CD14-positive monocyte (primary cell): Measurements from ENCODE around the gene PLXDC2. TPM values are rescaled to one million over a fixed set of nuclear protein-coding genes. Genes with fewer than 3 reads are reported as not detected.

Experiments used
- DNase-seq, 3 donors: peaks; one replicate each; pipeline ENCODE4 v3.0.0-alpha.2; 2011 to 2022
- H2AFZ ChIP-seq: 2 replicates; pipeline ENCODE4 v1.6.0; 2012; ENCODE audit warnings: mild to moderate bottlenecking, low read depth, low read length, inconsistent platforms; ENCODE audit not compliant: insufficient read depth, poor library complexity, severe bottlenecking
- H3K27ac ChIP-seq, 2 donors: 1 replicate in 1 of 2; 2 replicates in 1 of 2; pipeline ENCODE4 v1.5.1; 2012 to 2013; ENCODE audit warnings: low read length in 2 of 2, control low read depth in 1 of 2, inconsistent platforms in 1 of 2, low read depth in 1 of 2, mild to moderate bottlenecking in 1 of 2
- H3K27me3 ChIP-seq, 2 donors: one replicate each; pipeline versions ENCODE4 v1.6.0 to v1.6.1; 2011 to 2013; ENCODE audit warnings: low read length in 2 of 2; ENCODE audit not compliant: control insufficient read depth in 2 of 2, insufficient read depth in 2 of 2
- H3K36me3 ChIP-seq, 2 donors: replicated peaks in 1 of 2; 1 replicate in 1 of 2; 2 replicates in 1 of 2; pipeline versions ENCODE4 v1.5.1 to v1.6.1; 2012 to 2013; ENCODE audit warnings: low read length in 2 of 2, control low read depth in 1 of 2, inconsistent platforms in 1 of 2, mild to moderate bottlenecking in 1 of 2; ENCODE audit not compliant: insufficient read depth in 2 of 2, control insufficient read depth in 1 of 2
- H3K4me1 ChIP-seq, 2 donors: 1 replicate in 1 of 2; 2 replicates in 1 of 2; pipeline versions ENCODE4 v1.5.1 to v1.6.1; 2012 to 2013; ENCODE audit warnings: low read length in 2 of 2, control low read depth in 1 of 2, inconsistent platforms in 1 of 2, mild to moderate bottlenecking in 1 of 2, moderate library complexity in 1 of 2; ENCODE audit not compliant: insufficient read depth in 2 of 2, control insufficient read depth in 1 of 2
- H3K4me2 ChIP-seq: replicated peaks from 2 replicates; pipeline ENCODE3; 2012; ENCODE audit warnings: low read length, moderate library complexity, mild to moderate bottlenecking; ENCODE audit not compliant: poor library complexity, severe bottlenecking; ENCODE audit errors: extremely low read depth
- H3K4me3 ChIP-seq, 3 experiments: fragments of 200-600 bp in 1 of 3; sonication (generic) in 1 of 3; replicated peaks in 1 of 3; 1 replicate in 2 of 3; 2 replicates in 1 of 3; pipeline ENCODE4 v1.5.1; 2011 to 2013; ENCODE audit warnings: low read length in 3 of 3, mild to moderate bottlenecking in 3 of 3, control low read depth in 2 of 3, low read depth in 2 of 3, inconsistent platforms in 1 of 3, moderate library complexity in 1 of 3
- H3K79me2 ChIP-seq: 2 replicates; pipeline ENCODE4 v1.6.0; 2012; ENCODE audit warnings: mild to moderate bottlenecking, control low read depth, inconsistent platforms, low read length, moderate library complexity; ENCODE audit not compliant: insufficient read depth
- H3K9ac ChIP-seq: 2 replicates; pipeline ENCODE4 v1.6.0; 2017; ENCODE audit warnings: low read length, mild to moderate bottlenecking; ENCODE audit not compliant: insufficient read depth, poor library complexity, severe bottlenecking
- H3K9me3 ChIP-seq, 2 donors: replicated peaks in 1 of 2; 1 replicate in 1 of 2; 2 replicates in 1 of 2; pipeline versions ENCODE4 v1.5.1 to v1.6.1; 2012 to 2013; ENCODE audit warnings: low read length in 2 of 2, control low read depth in 1 of 2; ENCODE audit not compliant: control insufficient read depth in 1 of 2, insufficient read depth in 1 of 2
- H4K20me1 ChIP-seq: 2 replicates; pipeline ENCODE4 v1.6.0; 2012; ENCODE audit warnings: mild to moderate bottlenecking, low read length, control low read depth, moderate library complexity; ENCODE audit not compliant: insufficient read depth
- H3K27ac Mint-ChIP-seq, 7 donors: one replicate each; pipeline ENCODE4 v1.8.0; 2020; ENCODE audit warnings: mild to moderate bottlenecking in 7 of 7, mixed read lengths in 7 of 7, moderate library complexity in 6 of 7, inconsistent platforms in 2 of 7
- H3K27me3 Mint-ChIP-seq, 3 donors: one replicate each; pipeline ENCODE4 v1.8.0; 2021 to 2022; ENCODE audit warnings: low read depth in 3 of 3, mild to moderate bottlenecking in 3 of 3, mixed read lengths in 3 of 3, moderate library complexity in 3 of 3, inconsistent platforms in 1 of 3
- H3K36me3 Mint-ChIP-seq, 2 donors: one replicate each; pipeline ENCODE4 v1.8.0; 2020; ENCODE audit warnings: mixed read lengths in 2 of 2, inconsistent platforms in 1 of 2, mild to moderate bottlenecking in 1 of 2
- H3K4me1 Mint-ChIP-seq: one replicate; pipeline ENCODE4 v1.8.0; 2020; ENCODE audit warnings: mild to moderate bottlenecking, mixed read lengths
- H3K4me3 Mint-ChIP-seq, 2 donors: one replicate each; pipeline ENCODE4 v1.8.0; 2020; ENCODE audit warnings: mild to moderate bottlenecking in 2 of 2, mixed read lengths in 2 of 2, moderate library complexity in 1 of 2
- H3K9me3 Mint-ChIP-seq, 7 donors: one replicate each; pipeline ENCODE4 v1.8.0; 2020 to 2022; ENCODE audit warnings: mixed read lengths in 7 of 7, mild to moderate bottlenecking in 6 of 7, moderate library complexity in 6 of 7, inconsistent platforms in 2 of 7
- CTCF ChIP-seq: fragments of 200-600 bp; IDR thresholded peaks from one replicate; pipeline ENCODE4 v1.8.0; 2022; ENCODE audit warnings: antibody characterized with exemption, mild to moderate bottlenecking
- WGBS: methylation state at CpG from one replicate; pipeline ENCODE4 v1.1.5; 2013; ENCODE audit warnings: missing lambda C conversion rate; ENCODE audit not compliant: insufficient coverage; 5-methylcytosine and 5-hydroxymethylcytosine counted together
- intact Hi-C, 2 donors: fragments of 100-400 bp; cut with micrococcal nuclease; formaldehyde crosslinking; loops; one replicate each; pipeline versions ENCODE4 v1.15.0 to v1.15.1; 2023
- polyA plus RNA-seq, 3 donors: library from polyadenylated mRNA; depleted of rRNA in 1 of 3; unstranded in 2 of 3; stranded (reverse) in 1 of 3; fragments of 300-500 nt in 2 of 3; fragments of >200 nt in 1 of 3; fragmentation: Illumina TruSeq in 2 of 3; gene quantifications; 1 replicate in 2 of 3; 2 replicates in 1 of 3; pipeline ENCODE4 v1.2.3, GENCODE V29; 2012 to 2021

Gene PLXDC2
- polyA plus RNA-seq, 3 donors: 37.5 to 128 (median 93.6) TPM

GRCh38 chr10:19869370-19869769 lies 53.1 kb downstream of the PLXDC2 start:
- Histone ChIP-seq H3K4me2 (no peak overlapping the region), H3K9ac (no peak overlapping the region), H3K27ac (no peak overlapping the region), H3K27me3 (no peaks in the 10 kb centered on the region), H3K4me3 (no peak overlapping the region), H3K79me2 (peaks cover 77% of the 10 kb centered on the region), H4K20me1 (peaks cover 98% of the 10 kb centered on the region), H2AFZ (no peak overlapping the region), H3K4me1 (no peaks in the 10 kb centered on the region), H3K9me3 (no peaks in the 10 kb centered on the region), H3K36me3 (peaks cover 0 to 68% of the 10 kb centered on the region in 2 donors)
- Mint-ChIP-seq H3K36me3 (peaks cover 54 to 67% of the 10 kb centered on the region in 2 donors), H3K27ac (peak overlapping the region in 1 of 7 donors; percentile 45), H3K27me3 (no peaks in the 10 kb centered on the region), H3K4me1 (peaks cover 11% of the 10 kb centered on the region), H3K9me3 (peaks cover 0 to 13% (median 3%) of the 10 kb centered on the region in 7 donors), H3K4me3 (no peak overlapping the region)
- DNase-seq: no peak
- no peak for TF ChIP-seq CTCF
- intact Hi-C loops: no loop called here
- WGBS: no CpG with 5 or more reads among the region's 1 CpG

GRCh38 chr10:19872504-19873271 lies 56.5 kb downstream of the PLXDC2 start:
- Histone ChIP-seq H3K4me3 (no peak overlapping the region), H3K9ac (no peak overlapping the region), H3K4me2 (no peak overlapping the region), H3K4me1 (peaks cover 0 to 3% of the 10 kb centered on the region in 2 donors), H3K9me3 (no peaks in the 10 kb centered on the region), H3K79me2 (peaks cover 74% of the 10 kb centered on the region), H3K27ac (no peak overlapping the region), H4K20me1 (peaks cover 98% of the 10 kb centered on the region), H3K27me3 (no peaks in the 10 kb centered on the region), H3K36me3 (peaks cover 0 to 35% of the 10 kb centered on the region in 2 donors), H2AFZ (no peak overlapping the region)
- Mint-ChIP-seq H3K4me1 (peaks cover 19% of the 10 kb centered on the region), H3K9me3 (no peaks in the 10 kb centered on the region), H3K4me3 (no peak overlapping the region), H3K27ac (peak overlapping the region in 3 of 7 donors; percentile 18 to 54 (median 24)), H3K36me3 (peaks cover 26 to 41% of the 10 kb centered on the region in 2 donors), H3K27me3 (no peaks in the 10 kb centered on the region)
- WGBS: 96% methylated on average over 7 of the region's 11 CpGs
- intact Hi-C loops: no loop called here
- no peak for TF ChIP-seq CTCF
- no peak for DNase-seq
